ENCODE measurements around the gene EMP3.

The EMP3 gene

DNA sequence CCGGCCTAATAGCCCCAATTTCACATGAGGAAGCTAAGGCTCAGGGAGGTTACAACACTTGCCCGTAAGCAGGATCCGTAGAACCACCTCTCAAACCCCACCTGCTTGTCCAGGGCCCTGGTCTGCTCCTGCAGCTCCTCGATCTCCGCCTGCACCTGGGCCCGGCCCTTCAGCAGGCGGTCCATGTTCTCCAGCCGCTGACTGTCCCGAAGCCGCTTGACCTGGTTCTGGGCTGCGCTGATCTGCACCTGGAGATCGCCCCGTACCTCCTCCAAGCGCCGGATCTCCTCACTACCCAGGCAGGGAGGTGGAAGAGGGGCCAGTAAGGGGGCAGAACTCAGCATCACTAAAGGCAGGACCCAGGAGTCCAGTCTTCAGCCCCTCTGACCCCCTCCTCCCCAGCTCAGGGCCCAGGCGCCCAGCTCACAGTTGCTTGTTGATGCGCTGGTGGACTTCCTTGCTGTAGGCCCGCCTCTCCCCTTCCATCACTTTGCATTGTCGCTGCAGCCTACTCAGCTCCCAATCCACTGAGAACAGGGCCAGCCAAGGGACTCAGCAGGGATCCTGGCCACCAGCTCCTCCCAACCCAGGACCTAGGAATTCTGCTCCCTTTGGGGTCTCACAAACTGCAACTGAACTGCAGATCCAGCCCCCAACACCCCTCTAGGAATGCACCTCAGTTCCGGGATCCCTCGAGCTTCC lies 6.9 kb upstream of the EMP3 start:
- DNase-seq, result no peak

DNA sequence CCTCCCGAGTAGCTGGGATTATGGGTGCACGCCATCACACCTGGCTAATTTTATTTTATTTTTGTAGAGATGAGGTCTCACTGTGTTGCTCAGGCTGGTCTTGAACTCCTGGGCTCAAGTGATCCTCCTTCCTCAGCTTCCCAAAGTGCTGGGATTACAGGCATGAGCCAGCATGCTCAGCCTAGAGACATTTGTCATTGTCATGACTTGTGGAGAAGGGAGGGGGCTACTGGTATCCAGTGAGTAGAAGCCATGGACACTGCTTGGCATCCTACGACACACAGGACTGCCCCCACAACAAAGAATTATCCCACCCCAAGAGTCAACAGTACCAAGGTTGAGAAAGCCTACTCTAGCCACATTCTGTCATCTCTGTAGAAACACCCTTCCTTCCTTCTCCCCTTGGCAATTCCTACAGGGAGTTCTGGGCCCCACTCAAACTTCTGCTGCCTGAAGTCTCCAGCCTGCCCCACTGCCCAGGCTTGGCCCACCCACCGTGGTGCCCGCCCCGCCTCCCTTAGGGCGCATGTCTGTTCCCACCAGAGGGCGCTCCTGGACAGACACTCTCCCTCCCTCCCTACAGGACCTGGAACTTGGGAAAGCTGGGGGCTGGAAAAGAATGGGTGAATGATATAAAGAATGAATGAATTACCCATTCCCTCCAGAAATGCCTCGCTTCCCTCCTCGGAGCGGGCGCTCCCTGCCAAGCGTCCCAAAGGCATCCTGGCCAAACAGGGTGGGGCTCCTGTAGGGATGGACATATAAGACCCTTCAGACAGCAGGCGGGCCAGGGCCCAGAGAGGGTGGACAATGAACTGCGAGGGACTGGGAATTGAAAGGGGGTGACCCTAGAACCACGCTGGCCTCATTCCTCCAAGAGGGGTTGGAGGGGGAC lies 5.5 kb upstream of the EMP3 start:
- DNase-seq, result peak; percentile 24 to 51

GRCh38 chr19:48321372-48321621 lies 4.1 kb upstream of the EMP3 start:
- peak; percentile 89 to 94 for DNase-seq

DNA sequence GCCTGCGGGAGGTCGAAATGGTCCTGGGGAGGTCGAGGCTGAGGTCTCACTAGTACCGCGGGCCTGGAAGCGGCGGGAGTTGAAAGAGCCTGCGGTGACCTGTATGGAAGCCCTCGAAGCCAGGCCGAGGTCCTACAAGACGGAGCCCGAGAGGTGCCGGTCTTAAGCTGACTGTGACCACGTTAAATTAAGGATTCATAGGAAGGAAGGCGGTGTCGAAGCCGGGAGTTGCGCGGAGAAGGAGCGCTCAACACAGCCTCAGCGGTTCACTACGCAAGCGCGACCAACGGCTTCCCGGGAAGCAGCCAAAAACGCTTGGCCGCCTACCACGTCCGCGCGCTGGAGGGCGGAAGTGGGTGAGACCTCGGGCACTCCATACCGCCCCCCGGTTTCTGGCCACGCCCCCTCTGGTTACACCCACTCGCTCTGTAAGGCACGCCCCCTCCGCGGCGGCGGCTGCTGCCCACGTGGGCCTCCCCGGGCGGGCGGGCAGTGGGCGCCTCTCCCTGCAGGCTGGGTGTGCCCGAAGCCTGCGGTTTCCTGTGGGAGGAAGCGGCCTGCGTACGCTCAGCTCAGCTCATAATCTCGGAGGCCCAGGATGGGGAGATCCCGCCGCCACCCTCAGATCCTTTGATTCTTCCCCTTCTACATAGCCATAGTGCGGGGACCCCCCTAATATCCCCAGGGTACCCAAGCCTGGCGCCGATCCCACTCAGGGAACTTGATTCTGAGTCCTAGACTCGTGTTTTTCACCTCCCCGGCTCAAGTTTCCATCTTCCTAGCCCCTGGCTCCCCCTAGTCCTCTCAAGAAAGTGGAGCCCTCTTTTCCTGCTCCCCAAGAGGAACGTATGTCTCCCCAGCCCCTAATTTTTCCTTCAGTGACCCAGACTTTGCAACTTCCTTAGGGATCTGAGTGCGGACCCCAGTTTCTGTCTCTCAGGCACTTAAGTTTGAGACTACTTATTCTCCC lies 3.4 kb upstream of the EMP3 start:
- DNase-seq, result peak; percentile 96

DNA sequence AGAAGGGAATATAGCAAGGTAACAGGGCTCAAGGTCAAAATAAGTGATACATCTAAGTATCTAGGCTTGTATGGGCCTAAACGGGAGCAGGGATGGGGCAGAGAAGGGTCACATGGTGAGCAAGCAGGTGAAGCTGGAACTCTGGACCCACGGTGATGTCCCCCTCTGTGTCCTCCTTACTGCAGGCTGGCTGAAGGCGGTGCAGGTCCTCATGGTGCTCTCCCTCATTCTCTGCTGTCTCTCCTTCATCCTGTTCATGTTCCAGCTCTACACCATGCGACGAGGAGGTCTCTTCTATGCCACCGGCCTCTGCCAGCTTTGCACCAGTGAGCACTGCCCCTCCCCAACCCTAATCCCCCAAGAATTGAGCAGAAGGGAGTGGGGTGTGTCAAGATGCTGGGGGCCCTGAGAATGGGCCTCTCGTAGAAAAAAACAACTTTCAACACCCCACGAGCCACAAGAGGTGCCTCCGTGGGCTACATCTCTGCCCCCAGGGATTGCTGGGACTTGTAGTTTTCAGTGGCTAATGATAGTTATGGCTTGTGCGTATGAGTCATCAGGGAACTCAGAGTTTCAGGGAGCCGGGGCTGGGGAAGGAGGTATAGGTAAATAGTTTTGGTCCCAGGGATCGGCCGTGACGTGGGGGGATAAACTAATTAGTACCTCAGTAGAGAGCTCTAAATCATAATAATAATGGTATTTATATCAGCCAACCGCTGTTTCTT lies 4.0 kb downstream of the EMP3 start:
- peak in 1 of 2 donors; percentile 25 for DNase-seq

DNA sequence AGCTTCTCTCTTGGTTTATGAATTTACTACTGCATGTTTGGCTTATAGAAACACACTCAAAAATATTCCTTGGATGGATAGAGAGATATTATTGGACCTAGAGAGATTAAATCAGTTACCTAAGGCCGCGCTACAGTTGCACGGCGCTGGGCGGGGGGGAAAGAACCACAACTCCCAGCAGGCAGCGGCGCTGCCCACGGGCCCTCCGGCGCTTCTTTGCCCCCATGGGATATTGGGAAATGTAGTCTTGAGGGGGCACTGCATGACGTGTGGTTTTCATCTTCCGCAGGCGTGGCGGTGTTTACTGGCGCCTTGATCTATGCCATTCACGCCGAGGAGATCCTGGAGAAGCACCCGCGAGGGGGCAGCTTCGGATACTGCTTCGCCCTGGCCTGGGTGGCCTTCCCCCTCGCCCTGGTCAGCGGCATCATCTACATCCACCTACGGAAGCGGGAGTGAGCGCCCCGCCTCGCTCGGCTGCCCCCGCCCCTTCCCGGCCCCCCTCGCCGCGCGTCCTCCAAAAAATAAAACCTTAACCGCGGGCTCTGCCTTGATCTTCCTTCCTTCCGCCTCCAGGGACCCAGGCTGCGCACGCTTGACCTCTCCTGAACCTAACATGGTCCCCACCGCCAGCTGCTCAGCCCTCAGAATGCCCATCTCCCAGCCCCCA lies 4.8 kb downstream of the EMP3 start:
- DNase-seq, result peak in 1 of 2 donors; percentile 57

DNA sequence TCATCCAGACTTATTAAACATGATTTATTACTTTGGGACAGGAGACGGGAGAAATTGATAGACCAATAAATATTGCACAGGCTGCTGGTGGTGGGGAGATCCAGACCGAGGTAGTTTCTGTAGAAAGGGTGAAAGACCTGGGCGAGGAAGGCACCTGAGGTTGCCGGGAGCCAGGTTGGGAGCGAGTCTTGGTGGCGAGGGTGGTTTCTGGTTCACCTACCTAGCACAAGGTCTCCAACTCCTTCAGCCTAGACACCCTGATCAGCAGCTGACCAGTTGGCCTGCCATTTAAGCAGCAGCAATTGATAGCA lies 7.0 kb downstream of the EMP3 start:
- DNase-seq, result no peak

DNA sequence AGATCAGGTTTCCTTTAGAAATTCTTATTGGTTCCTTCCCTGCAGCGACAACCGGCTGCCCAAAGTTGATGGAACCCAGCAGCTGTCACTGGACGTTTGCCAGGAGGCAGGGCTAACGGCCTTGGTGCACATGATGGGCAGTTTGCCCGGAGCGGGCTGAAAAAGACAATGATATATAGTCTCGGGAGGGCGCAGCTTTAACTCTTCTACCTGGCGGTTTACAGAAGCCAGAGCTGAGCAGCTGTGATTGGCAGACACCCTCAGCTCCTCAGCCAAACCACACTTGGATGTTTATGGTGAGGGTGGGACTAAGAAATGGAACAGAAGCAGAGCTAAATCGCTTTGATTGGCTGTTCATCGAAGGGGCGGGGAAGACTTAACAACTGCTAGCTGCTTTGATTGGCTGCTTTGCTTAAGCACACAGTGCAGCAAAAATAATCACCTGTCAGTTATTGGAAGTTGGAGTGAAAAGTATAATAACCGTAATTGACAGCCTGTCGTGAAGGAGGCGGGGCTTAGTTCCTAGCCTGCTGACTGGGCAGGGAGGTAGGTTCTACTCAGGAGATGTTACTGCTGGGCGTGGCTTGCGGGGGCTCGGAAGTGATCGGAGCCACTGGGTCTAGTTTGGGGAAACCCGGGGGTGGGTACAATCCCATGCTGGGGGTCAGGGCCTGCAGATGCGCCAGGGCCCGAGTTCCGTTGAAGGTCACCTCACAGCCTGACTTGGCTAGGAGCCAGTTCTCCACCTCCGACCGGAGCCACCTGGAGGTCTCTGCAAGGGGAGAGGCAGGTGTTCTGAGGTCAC lies 7.5 kb downstream of the EMP3 start:
- peak; percentile 71 to 87 for DNase-seq

GRCh38 chr19:48333467-48334384 lies 8.4 kb downstream of the EMP3 start:
- DNase-seq, result peak; percentile 68 to 76

- DNase-seq, result no peak
These were observed 13.0 kb downstream of the EMP3 start for GRCh38 chr19:48338253-48338755.

DNA sequence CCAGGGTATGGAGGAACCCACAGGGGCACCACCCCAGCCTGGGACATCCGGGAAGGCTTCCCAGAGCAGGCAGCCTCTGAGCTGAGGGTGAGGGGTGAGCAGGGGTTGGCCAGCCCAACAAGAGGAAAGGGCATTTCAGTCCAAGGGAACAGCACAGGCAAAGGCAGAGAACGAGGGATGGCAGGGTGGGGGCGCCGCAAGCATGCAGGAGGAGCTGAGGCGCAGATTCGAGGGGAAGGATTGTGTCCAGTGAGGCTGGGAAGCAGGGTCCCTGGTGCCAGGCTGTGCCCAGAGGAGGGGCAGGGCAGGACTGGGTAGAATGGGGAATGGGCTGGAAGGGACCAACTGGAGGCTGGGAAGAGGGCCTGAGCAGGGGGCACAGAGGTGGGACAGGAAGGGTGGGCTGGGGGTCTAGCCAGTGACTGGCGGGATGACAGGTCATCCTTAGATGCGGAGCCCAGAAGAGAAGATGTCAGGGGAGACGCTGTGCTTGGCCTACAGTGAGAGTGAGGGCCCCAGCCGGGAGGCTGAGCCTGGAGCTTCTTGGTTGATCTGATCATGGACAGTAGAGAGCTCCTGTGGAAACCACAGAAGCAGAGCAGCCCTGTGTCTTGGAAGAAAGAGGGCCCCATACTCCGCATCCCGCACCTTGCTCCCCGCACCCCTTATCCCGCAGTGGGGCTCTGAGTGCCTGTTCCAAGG lies 13.6 kb downstream of the EMP3 start:
- DNase-seq, result no peak

DNA sequence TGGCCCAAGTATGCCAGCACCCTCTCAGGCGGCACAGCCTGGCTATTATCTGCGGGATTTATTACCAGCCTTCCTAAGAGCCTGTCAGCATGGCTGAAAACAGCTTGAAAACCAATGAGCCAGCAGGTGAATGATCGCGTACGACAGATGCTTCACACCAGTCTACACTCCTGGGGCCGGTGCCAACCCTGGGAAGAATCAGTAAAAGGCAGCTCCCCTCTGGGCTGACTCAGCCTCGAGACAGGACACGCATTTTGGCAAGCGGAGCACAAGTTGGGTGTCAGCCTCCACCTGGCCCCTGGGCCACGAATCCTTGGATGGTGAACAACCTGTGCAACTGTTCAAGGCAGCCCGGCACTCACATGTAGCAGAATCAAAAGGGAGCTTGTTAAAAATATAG lies 15.6 kb downstream of the EMP3 start:
- DNase-seq, result no peak

DNA sequence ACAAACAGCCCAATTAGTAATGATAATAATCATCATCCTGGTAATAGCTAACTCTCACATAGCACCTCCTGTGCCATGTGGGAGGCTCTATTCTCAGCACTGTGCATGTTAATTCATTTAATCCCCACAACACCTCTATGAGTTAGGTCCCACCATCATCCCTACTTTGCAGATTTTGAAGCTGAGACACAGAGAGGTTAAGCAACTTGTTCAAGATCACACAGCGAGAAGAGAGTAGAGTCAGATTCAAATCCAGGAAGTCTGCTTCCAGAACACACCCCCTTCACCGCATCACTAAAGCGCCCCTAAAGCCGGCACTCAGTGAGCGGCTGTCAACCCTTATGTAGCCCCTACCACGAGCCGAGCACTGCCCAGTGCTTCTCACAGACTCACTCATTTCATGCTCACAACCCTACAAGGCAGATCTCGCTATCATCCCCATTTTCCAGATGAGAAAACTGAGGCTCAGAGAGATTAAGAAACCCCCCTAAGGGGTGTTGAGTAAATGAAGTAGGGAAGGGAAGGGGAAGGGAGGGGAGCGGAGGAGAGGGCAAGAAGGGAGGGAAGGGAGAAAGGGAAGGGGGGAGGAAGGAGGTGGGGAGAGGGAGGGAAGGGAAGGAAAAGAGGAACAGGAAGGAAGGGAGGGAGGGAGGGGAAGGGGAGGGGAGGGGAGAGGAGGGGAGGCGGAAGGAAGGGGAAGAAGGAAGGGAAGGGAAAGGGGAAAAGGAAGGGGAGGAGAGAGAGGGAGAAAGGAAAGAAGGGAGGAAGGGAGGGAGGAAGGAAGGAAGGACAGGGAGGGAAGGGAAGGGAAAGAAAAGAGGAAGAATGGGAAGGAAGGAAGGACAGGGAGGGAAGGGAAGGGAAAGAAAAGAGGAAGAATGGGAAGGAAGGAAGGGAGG lies 16.4 kb downstream of the EMP3 start:
- DNase-seq, result no peak

DNA sequence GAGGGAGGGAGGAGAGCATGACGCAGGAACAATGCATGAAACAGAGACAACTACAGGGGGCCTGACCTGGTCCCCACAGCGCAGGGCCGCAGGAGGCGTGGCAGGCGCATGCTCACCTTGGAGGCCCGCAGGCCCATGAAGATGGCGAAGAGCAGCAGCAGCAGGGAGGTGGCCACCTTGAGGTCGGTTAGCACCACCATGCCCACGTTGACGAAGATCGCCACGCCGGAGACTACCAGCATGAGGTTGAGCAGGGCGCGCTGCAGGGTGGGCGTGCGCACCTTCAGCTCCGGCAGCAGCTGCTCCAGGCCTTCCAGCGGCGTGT lies 17.0 kb downstream of the EMP3 start:
- DNase-seq, result no peak

- DNase-seq, result no peak
These were observed 17.6 kb downstream of the EMP3 start for GRCh38 chr19:48342841-48343540.

GRCh38 chr19:48344892-48345291 lies 19.5 kb downstream of the EMP3 start:
- DNase-seq, result no peak

DNA sequence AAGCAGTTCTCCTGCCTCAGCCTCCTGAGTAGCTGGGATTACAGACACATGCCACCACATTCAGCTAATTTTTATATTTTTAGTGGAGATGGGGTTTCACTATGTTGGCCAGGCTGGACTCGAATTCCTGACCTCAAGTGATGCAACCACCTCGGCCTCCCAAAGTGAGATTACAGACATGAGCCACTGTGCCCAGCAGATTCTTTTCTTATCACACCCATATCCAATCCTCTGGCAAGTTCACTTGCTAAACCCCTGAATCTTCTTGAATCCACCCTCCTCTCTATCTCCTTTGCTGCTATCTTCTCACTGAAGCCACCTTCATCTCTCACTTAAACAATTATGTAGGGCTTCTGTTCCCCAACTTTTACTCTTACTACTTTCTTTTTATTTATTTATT lies 20.8 kb downstream of the EMP3 start:
- DNase-seq, result no peak

GRCh38 chr19:48348045-48348444 lies 22.7 kb downstream of the EMP3 start:
- no peak for DNase-seq

Measured in bone marrow (tissue), 2 donors.